T-helper 2 cell treated with Interferon-gamma antibody and Interleukin-4, amounts not matched to agents 100 ng/mL and 5 ng/mL, for 36 hours (primary cell): Measurements from ENCODE around the gene TAOK2. TPM values are rescaled to one million over a fixed set of nuclear protein-coding genes. Genes with fewer than 3 reads are reported as not detected.
"Not testable (repeated sequence)": the region's sequence is repeated elsewhere in the genome, so short reads cannot be mapped to it uniquely, and the experiment has no call there.

Source experiments
- intact Hi-C: fragments of 100-400 bp; cut with micrococcal nuclease; formaldehyde crosslinking; loops from one replicate; pipeline ENCODE4 v1.15.1; 2023
- total RNA-seq: library from RNA; stranded (reverse); gene quantifications from 2 replicates; pipeline ENCODE4 v1.2.3, GENCODE V29; 2022

TAOK2 gene
- total RNA-seq, 1 donor from 2014 or later = 45.3 TPM

DNA sequence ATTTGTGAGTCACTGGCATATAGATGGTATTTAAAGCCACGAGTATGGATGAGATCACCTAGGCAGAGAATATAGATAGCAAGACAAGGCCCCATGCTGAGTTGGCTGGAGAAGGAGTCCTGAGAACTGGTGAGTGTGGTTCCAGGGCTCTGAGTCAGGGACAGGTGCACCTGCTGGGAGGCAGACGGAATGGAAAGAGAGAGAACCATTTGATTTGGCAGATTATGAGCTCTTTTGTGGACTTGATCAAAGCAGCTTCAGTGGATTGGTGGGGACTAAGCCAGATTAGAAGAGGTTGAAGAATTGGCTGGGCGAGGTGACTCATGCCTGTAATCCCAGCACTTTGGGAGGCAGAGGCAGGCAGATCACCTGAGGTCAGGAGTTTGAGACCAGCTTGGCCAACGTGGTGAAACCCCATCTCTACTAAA, 45.1 kb downstream of the TAOK2 start:
- intact Hi-C loops = no loop called here

DNA sequence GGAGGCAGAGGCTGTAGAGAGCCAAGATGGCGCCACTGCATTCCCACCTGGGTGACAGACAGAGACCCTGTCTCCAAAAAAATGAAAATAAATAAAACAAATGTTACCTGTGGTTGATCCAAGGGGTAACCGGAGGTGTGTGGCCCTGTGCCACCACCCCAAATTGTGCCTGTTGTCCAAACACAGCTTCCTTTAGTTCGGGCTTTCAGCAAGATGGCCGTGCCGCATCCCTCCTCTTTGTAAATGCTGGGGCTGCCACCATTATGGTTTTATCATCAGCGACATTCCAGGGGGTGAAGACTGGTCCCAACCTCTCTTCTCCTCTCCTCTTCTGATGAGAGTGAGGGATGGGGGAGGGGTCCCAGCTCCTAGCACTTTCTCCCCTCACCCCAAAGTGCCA, 49.2 kb downstream of the TAOK2 start, which contains the start of gene C16orf92:
C16orf92 (plus strand) TSS at position 312 of the 400 bp plus-strand sequence. CDS start 143 bp downstream, outside the sequence.
- intact Hi-C loops = no loop called here

DNA sequence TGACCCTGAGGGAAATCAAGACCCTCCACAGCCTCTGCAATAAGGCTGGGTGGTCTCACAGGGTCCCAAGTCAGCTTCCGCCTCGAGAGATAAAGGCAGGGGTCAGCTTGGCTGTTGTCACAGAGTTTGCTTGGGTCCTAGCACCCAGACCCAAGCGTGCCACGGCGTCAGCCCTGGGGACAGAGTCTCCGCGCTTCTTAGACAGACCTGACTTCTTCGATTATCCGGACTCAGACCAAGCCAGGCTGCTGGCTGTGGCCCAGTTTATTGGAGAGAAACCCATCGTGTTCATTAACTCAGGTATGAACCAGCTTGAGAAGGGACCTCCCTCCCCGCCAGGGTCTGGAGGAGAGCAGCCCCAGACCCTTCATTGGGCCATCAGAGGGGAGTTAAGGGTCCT, 49.9 kb downstream of the TAOK2 start:
- intact Hi-C loops = no loop called here

DNA sequence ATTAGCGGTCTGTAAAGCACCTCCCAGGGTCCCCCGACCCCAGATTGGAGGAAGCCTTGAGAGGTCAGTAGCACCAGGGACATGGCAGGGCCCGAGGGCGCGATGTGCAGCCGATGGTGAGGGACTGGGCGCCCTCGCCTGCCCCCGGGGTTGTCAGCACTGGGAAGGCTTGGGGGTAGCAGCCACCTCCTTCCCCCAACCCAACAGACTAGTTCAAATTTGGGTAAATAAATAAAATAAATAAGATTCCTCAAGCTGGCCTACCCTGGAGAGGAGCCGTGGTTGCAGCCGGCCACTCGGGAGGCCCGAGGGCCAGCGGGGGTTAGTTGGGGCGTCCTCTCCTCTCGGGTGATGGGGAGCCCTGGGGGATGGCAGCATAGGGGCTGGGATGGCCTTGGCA, 50.8 kb downstream of the TAOK2 start:
- intact Hi-C loops = no loop called here

DNA sequence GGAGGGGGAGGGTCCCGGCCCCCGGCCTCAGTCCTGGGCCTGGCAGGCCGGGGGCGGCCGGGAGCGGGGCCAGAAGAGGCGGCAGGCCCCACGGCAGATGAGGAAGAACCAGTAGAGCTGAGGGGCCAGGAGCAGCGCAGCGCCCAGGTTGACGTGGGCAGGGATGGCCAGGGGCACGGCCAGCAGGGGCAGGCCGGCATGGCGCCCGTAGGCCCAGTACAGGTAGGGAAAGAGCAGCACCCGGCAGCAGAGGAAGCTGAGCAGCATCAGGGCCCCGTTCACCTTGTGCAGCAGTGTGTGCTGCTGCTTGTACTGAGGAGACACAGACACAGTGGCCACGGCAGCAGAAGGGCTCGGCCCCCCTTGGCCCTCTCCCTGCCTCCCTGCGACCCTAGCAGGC, 51.5 kb downstream of the TAOK2 start:
- intact Hi-C loops = no loop called here

DNA sequence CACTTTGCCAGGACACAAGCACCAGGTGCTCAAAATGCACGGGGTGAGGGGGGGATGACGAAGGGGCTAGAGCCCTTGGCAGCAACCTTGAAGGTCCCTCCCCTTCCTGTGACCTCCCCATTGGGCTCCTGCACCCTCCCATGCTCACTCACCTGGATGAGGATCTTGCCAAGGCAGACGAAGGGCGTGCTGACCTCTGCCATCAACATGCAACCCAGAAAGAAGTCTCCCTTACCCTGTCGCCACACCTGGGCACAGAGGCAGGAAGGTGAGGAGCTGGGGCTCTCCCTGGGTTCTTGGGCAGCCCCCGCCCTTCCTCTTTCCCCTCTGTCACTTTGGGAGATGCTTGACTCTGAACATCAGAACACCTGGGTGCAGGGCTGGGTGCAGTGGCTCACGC, 51.9 kb downstream of the TAOK2 start:
- intact Hi-C loops = no loop called here

DNA sequence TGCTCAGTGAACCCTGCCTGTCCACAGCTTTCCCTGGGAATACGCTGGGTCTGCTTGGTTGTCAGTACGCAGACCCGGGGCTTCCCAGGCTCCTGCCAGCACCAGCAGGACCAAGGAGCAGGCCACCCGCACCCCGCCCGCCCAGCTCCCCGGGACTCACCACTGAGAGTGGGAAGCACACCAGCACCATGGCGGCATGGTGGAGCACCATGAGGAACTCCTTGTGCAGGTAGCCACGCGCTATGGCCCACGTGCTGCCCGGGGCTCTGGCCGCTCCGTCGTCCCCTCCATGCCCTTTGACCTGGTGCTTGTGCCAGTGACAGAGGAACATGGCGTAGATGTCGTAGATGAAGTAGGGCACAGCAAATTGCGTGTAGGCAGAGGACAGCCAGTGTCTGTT, 52.8 kb downstream of the TAOK2 start:
- intact Hi-C loops = no loop called here

DNA sequence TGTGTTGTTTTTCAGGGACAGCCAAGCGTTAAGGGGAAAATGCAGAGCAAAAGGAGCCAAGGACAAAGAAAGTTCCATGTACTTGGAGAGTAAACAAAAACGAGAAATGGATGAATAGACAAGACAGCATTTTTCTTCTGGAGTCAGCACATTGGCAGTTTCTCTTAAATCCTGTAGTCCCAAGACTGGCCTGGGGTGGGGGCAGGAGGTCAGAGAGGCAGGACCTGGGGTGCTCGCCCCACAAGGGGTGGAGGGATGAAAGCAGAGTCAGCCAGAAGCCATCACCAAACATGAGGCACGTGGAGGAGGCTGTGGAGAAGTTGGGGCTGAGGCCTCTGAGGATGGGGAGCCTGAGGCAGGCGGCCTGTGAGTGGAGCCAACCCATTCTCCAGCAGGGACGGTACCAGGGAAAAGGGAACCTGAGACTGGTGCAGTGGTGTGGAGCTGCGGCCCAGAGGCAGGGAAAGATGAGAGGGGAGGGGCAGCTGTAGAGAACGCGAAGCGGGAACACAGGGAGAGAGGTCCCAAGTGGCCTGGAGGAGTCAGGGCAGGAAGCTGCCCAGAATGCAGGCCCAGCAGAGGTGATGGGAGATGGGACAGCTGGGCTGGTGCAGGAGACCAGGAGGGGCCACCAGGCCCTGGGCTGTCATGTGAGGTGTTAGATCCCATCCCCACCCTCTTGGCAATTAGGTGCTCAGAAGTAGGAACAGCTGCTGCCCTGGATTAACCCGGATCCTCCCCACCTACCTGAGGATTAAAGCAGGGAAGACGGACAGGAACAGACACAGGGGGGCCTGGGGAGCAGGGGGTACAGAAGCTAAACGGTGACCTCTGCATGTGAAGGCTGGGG, 54.1 kb downstream of the TAOK2 start:
- intact Hi-C loops = no loop called here

DNA sequence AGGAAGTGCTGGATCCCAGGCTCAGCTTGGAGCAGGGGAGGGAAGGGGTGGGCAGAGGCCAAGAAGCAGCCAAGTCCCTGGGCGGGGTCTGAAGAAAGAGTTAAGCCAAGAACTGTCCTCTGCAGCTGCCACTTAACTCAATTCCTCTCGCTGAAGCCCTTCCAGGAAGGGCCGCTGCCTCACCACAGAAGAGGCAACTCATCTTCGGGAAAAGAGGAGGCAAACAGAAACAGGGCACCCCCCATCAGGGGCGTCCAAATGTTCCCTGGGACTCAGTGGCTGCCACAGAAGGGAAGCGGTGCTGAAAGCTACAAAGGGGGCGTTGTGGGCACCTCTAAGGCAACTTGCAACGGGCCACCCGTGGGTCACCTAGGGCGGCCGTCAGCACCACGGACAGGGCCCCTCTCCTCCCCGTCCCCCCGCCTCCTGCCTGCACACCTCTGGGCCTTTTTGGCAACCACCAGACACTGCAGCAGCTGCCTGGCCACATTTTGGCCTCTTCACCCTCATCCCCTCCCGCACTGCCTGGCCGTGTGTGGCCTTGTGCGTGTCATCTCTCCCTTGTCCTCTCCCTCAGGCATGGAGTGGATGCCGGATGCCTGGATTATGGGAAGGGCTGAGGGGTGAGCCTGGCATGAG, 54.9 kb downstream of the TAOK2 start:
- intact Hi-C loops = no loop called here

DNA sequence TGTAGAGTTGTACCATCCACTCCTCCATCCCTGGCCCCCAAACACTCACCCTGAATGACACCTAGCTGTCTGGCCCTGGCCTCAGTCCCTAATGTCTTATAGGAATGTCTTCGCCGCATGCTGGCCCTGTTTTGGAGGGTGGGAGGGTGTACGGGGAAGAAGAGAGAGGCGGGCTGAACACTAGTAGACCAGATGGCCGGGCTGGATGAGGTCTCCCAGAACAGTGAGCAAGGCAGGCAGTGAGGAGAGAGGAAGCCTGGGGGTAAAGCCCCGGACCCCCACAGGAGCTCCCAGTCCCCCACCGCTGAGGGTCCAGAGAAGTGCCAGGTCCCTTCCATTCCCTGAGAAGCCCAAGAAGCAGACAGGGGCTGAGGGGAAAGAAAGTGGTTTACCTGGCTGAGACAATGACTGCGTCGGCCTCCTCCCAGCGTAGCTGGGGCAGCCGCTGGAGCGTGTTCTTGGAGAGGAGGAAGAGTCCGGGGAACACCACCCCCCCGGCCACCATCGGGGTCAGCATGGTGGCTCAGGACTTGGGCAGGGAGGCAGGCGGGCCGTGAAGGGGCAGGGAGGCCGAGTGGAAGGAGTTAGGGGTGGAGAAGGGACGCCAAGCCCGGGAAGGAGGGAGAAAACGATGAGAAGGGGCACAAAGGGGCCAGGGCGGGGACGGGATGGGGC, 56.5 kb downstream of the TAOK2 start:
- intact Hi-C loops = no loop called here

DNA sequence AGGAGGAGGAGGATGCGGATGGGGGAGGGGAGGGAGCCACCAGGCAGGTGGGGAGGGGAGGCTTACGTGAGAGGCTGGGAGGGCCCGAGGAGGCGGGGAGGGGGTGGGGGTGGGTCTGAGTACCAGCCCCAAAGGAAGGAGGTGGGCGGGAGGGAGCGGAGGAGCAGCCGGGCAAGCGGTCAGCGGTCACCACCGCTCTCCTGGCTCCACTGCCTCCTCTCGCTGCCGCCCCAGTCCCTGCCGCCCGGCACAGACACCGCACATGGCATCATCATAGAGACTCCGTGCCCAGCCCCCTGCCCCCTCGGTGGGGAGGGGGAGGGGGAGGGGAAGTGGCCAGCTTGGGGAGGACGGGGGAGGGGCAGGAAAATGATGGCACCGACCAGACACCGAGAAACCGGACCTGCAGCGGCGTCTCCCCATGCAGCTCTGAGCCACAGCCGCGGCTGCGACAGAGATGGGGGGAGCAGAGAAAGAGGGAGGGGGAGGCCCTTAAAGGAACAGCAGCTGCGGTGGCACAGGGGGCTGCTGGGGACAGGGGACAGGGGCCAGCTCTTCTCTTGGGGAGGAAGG, 57.3 kb downstream of the TAOK2 start, which contains the start of gene TLCD3B:
TLCD3B (minus strand) TSS at position 431 of the 573 bp plus-strand sequence. CDS start 744 bp downstream, outside the sequence.
- intact Hi-C loops = no loop called here

DNA sequence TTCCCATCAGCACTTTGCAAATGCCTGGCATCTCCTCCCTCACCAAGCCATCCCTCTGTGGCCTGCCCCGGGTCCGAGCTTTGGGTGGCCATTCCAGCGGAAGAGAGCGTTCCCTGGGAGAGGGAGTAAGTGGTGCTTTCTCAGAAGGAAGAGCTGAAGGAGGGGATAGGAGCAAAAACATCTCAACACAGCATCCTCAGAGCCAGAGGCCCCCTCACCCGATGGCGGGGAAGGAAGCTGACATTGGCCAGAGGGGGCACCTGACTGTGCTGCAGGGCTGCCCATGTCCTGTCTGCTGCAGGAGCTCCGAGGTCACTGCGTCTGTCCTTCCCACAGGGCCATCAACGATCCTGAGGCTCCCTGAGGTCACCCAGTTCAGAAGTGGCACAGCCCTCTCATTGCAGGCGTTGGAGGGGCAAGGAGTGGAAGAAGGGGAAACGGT, 57.8 kb downstream of the TAOK2 start:
- intact Hi-C loops = no loop called here

DNA sequence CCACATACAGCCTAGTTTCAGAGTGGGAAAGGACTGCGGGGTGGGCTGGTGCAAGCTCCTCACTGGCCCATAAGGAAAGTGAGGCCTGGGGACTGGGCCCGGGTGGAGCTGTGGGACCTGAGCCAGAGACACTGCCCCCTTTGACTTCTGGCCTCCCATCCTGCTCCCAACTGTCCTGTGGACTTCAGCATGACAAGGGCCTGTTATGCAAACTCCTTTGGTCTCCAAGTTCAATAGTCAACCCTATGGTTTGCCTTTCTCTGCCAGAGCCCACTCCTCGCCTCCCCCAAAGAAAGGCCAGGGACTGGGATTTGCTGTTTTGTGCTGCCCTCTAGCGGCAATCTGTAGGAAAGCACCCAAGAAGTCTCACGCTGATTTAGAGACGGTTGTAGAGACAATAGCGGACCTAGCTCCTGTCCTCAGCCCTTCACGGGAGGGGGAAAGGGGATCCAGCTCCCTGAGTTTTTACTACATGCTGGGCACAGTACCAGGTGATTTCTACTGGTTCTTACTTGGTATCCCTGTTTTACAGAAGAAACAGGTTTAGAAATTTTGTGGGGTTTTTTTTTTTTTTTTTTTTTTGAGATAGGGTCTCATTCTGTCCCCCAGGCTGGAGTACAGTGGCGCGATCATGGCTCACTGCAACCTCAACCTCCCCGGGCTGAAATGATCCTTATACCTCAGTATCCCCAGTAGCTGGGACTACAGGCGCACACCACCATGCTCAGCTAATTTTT, 58.6 kb downstream of the TAOK2 start:
- intact Hi-C loops = no loop called here

DNA sequence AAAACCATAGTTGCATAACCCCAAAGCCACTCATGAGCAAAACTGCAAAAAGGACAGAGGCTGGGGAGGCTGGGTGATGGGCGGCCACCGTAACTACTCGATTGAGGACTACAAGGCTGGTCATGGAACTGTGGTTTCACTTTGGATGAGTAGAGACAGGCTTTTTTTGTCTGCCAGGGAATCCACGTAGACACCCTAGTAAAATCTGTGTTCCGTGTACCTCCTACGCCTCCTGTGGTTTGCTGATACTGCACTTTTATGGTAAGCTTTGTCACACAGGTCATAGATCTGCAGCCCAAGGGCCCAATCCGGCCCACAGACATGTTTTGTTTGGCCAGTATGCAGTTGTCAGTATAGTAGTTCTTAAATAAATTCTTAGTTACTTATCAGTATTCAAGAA, 59.6 kb downstream of the TAOK2 start:
- intact Hi-C loops = no loop called here

DNA sequence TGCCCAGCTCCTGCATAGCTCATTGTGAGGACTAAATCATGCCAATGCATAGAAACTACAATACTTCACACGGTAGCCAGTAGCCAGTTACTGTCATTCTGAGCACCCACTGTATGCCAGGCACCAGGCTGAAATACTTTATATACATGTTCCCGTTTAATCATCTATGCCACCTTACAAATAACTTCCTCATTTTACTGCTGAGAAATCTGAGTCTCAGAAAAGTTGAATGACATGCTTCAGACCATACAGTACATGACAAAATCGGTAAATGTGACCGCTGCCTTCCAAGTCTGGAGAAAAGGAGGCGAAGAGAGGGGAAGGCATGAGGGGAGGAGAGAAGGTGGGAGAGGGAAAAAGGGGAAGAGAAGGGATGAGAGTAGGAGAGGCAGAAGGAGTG, 66.6 kb downstream of the TAOK2 start:
- intact Hi-C loops = no loop called here

DNA sequence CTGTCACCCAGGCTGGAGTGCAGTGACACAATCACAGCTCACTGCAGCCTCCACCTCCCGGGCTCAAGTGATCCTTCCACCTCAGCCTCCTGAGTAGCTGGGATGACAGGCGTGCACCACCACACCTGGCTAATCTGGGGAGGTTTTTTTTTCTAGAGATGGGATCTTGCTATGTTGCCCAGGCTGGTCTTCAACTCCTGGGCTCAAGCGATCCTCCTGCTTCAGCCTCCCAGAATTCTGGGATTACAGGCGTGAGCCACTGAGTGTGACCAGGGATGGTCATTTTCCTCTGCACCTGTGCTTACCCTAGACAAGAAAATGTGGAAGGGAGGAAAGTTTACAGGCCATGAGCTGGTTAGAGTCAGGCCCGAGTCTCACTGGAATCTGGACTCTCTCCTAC, 67.0 kb downstream of the TAOK2 start:
- intact Hi-C loops = not testable (repeated sequence)

DNA sequence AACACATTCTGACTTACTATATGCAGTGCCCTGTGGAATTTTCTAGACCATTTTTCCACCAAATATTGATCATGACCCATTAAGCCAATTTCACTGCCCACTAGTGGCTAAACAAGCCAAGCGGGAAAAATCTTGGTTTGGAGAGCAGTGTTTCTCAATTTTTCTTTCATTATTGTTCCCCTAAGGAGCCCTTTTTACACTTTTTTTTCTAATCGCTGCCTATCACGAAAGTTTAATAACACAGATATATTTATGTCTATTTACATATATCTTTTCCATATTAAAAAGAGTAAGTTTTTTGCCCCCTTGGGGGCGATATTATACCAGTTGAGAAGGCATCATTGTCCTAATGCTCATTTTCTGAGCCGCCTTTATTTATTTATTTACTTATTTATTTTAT, 68.2 kb downstream of the TAOK2 start:
- intact Hi-C loops = no loop called here
